Testis (tissue), 2 donors: ENCODE data around the gene C1QTNF8.

Experiments used
- POLR2A ChIP-seq: fragments of 450-650 bp; IDR thresholded peaks from one replicate; pipeline ENCODE4 v1.6.1; 2017; ENCODE audit warnings: antibody characterized with exemption, mild to moderate bottlenecking, moderate library complexity
- TF ChIP-seq, protein P1 (sequence below), 3 experiments: fragments of 450-650 bp in 2 of 3; fragments of 200-600 bp in 1 of 3; sonication (generic) in 1 of 3; IDR thresholded peaks; one replicate each; pipeline ENCODE4 v1.5.1; 2016 to 2019; ENCODE audit warnings: antibody characterized with exemption in 3 of 3, mild to moderate bottlenecking in 2 of 3, moderate library complexity in 1 of 3

DNA sequence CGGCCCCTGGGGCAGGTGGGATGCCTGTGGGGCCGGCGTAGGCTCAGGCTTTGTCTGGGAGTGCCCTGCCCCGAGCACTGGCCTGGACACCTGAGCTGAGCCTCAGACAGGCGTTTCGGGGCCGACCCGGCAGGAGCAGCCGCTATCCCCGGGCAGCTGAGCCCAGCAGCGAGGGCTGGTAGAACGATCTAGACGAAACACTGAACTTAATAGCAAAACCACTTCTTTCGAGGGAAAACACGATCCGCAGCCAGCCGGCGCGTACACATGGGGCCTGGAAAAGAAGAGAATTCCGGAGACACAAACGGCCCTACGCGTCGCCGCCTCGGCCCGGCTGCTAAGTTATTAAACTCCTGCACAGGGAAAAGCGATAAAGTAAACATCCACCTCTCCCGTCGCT, 45.5 kb downstream of the C1QTNF8 start:
- TF ChIP-seq, protein P1, sequence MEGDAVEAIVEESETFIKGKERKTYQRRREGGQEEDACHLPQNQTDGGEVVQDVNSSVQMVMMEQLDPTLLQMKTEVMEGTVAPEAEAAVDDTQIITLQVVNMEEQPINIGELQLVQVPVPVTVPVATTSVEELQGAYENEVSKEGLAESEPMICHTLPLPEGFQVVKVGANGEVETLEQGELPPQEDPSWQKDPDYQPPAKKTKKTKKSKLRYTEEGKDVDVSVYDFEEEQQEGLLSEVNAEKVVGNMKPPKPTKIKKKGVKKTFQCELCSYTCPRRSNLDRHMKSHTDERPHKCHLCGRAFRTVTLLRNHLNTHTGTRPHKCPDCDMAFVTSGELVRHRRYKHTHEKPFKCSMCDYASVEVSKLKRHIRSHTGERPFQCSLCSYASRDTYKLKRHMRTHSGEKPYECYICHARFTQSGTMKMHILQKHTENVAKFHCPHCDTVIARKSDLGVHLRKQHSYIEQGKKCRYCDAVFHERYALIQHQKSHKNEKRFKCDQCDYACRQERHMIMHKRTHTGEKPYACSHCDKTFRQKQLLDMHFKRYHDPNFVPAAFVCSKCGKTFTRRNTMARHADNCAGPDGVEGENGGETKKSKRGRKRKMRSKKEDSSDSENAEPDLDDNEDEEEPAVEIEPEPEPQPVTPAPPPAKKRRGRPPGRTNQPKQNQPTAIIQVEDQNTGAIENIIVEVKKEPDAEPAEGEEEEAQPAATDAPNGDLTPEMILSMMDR (IDR thresholded peaks at IDR 0.05): no peak
- TF ChIP-seq POLR2A: no peak
